HG03280 (cell line): ENCODE results near the gene DNPH1.

Source experiments
- ATAC-seq: cut with Tn5 transposase; IDR thresholded peaks from one replicate; pipeline ENCODE4 v1.9.1; 2021; ENCODE audit warnings: mild to moderate bottlenecking, moderate library complexity; ENCODE audit not compliant: unreplicated experiment

The DNPH1 gene, protein sequence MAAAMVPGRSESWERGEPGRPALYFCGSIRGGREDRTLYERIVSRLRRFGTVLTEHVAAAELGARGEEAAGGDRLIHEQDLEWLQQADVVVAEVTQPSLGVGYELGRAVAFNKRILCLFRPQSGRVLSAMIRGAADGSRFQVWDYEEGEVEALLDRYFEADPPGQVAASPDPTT

DNA sequence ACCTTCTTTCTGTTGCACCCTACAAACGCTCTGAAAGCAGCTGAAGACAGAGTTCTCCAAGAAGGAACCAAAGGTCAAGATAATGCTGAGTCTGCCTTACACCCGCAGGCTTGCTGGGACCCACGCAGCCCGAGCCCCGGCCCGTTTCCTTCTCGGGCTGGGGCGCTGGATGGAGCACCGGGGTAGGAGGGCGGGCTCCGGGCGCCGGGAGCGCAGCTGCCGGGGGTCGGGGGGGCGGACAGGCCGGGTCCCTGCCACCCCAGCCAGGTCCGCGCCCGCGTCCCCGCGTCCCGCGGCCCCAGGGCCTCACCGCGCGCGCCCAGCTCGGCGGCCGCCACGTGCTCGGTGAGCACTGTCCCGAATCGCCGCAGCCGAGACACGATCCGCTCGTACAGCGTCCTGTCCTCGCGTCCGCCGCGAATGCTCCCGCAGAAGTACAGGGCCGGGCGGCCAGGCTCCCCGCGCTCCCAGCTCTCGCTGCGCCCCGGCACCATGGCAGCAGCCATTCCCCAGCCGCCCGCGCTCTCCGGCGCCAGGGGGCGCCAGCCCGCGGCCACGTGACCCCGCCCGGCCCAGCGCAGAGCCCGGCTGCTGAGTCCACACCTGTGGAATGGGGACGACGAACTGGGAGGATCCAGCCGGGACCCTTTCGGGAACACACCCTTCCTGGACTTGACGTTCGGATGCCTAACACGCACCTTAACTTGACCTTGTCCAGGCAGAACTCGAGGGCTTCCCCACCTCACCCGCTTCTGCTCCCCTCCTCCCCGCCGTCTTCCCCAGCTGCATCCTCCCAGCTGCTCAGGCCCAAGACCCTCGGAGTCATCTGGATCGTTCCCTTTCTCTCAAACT is at the start of gene DNPH1:
TSS of gene DNPH1 (minus strand) at position 531 of the 852 bp plus-strand sequence. CDS start at position 506, 25 bp downstream.
- ATAC-seq = peak; percentile 81

DNA sequence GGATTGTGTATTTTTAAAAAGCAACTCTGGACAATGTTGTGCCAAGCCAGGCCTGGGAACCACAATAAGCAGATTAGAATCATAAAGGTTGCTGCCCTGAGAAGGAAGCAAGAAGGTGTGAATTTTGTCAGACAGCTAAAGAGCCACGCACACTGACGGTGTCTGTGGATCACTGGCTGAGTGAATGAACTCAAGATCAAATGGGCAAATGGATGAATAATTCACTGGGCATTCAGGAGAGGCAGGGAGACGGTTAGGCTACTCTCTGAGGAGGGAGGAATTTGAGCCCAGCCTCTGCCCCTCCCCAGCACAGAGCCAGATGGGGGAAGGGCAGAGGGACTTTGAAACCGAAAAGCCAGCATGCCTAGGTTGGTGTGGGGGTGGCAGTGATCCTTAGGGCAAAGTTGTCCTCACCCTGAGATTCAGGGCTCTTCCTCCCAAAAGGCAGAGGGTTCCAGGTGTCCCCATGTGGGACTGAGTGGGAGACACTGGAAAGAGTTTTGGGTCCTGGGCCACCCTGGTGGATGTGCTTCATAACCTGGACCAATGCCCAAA is 49.3 kb upstream of the DNPH1 start:
- ATAC-seq = no peak

DNA sequence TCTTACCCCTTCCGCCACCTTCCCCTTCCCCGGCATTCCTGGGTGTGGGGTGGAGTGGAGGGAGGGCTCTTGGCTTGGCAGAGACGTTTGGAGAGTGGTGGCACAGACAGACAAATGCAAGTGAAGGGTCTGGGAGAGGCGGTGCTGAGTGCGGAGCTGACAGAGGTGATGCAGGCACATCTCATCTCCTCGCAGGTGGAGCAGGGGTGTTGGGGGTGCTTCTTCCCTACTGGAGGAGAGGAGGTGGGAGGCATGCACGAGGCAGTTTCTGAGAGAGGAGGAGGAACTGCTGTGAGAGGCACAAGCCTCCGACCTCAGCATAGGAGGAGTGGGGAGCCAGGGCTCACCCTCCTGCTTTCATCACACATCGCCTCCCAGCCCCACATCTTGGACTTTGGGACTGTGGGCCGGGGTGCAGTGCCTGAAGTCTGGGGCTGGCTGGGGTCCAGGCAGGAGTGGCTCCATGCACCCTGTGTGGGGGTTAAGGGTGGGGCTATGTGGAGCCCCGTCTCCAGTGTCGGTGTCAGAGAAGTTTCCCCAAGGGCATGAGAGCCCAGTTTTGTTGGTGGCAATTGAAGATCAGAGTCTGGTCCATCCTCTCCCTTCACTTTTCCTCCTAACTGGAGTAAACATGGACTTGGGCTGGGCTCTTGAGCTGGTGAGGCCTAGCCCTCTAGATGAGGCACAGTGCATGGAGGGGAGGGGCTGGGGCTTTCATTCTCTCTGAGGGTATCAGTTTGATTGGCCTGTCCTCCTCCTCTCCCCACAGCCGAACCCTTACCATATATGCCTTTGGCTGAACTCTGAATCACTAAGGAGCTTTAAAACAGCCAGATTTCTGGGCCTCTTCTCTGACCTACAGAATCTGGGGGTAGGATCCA is 48.6 kb upstream of the DNPH1 start:
- no peak for ATAC-seq

DNA sequence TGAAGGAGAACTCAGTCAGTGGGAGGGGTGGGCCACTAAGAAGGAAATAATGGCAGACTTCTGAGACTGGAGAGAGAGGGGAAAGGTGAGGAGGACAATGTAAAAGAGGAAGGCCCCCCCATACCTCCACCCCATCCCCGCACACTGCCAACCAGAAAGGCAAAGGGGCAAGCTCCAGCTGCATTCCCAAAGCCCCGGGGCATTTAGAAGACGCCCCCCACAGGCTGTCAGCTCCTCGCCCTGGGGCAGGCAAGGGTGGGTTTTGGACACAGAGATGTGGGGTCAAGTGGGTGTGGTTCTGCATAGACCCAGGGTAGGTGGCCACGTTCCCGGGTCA is 48.0 kb upstream of the DNPH1 start:
- no peak for ATAC-seq

DNA sequence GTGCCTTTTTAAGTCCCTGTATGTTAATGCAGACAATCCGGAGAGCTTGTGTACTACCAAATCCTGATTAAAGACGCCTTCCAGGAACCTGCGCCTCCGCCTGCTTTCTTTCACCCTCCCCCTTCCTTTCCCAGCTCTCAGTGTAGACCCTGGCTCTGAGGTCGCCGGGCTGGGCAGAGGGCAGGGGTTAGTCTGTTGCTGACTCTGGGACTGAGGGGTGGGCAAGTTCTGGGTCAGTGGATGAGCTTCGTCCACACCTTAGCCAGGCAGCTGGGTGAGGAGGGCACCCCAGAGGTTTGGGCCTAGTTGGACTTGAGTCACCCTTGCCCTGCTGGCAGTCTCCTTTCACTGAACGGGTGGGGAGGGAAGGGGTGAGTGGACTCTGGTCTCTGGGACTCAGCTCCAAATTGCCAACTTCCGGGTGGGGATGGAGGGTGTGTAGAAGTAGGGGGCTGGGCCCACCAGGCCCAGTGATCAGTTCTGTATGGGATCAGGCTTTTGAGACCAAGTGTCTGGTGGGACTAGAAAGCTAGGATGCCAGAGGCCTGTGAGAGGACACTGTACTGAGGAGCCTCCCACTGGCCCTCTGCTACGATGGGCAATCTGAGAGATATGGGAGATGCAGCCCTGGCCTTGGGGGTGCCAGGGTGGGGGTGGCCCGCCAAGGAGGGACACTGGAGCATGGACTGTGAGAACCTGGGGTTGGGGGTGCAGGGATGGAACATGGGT is 47.5 kb upstream of the DNPH1 start:
- no peak for ATAC-seq

DNA sequence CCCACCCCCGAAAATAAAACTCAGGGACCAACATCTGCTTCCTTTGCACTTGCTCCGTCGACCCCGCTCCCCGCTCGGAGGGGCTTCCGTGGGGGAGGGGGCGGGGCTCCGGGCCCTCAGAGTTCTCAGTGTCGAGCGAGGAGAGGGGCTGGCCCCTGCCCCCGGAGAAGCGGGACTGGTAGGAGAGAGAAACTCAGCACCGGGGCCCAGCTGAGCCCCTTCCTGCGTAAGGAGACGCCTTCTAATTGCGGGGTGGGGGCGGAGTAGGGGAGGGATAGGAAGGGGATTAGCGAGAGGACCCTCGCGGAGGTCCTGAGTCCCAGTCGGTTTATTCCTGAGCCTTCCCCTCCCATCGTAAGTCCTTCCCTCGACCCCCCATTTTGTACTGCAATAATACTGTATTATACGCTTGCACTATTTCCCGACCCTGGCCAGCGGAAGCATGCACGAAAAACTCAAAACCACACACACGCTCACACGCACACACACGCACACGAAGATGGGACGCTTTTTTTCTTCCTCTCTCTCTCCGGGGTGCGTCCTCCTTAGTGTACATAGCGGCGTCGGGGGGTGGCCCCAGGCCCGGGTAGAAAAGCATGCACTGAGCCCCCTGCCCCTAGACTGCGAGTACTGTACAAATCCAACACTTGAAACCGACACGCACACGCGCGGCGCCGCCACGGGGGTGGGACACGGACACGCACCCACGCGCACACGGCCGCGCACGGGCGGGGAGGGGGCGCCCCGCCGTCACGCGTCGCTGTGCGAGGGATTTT is 46.7 kb upstream of the DNPH1 start:
- no peak for ATAC-seq

DNA sequence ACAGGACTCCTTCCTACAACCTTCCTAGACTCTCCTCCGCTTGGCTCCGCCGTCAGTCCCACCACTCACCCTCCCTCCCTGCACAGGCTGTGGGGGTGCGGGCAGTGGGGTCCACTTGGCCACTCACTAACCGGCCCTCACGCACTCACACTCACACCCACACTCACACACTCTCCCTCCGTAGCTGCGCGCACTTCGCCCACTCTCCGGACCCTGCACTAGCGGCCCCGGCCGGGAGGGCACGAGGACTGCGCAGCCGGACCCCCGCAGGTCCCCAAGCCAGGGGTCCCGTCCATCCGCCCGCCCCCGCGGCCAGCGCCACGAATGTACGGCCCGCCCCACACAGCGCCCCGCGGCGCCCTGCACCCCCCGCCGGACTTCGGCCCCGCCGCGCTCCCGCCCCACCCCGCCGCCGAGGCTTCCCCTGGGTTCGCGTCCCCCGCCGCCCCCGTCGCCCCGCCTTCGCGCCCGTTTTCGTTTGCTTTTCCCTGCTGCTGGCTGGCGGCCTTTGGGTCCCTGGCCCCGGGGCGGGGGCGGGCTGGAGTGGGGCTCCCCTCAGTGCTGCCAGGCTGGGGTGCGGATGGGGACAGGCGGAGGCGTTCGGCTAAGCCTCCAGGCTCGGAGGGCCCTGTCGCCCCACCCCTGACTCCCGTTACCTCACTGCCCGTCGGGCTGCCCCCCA is 45.8 kb upstream of the DNPH1 start:
- ATAC-seq = no peak

DNA sequence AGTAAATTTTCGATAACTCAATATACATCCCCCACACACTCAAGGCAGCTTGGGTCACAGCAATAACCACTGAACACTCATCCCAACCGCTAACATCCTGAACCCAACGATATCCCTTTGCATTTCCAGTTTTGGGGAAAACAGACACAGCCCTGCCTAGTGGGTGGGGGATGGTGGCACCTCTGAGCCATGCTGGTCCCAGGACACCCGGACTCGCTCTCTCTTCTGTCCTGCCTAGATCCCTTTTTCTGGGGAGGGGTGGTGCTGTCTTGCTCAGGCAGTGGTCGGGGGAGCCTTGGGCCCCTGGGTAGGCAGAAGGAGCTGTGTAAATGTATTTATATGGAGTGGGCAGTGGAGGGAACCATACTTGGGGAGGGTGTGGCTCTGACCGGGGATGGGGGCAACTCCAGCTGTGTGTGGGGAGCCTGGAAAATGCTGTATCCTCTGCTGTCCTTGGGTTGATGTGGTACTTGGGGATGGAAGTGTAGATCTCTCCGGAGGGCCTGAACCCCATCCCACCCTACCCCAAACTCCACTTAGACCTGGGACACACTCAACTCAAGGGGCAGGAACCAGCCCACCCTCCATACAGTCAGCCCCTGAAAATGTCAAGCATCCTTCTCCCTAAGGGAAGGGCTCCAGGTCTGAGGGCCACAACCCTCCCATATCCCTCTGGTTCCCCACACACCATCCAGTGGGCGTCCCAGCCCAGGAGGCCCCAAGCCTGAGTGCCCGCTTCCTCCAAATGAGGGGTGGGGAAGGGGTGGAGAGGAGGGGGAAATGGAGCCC is 45.0 kb upstream of the DNPH1 start:
- no peak for ATAC-seq

DNA sequence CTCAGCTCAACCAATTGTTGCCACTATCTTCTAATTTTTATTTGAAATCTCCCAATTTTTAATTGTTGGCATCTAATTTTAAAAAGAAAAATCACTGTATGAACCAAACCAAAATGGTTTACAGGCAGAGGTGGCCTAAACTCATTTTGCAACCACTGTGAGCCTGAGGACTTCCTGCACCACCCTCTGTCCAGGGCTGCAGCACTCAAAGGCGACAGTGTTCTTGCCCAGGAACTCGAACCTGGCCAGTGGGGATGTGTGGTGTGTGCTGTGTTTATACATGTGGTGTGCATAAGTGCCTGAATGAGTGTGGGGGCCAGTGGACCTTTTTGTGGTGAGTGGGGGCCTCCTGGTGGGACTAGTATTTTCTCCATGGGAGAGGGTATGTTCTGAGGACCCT is 44.4 kb upstream of the DNPH1 start:
- ATAC-seq = no peak

DNA sequence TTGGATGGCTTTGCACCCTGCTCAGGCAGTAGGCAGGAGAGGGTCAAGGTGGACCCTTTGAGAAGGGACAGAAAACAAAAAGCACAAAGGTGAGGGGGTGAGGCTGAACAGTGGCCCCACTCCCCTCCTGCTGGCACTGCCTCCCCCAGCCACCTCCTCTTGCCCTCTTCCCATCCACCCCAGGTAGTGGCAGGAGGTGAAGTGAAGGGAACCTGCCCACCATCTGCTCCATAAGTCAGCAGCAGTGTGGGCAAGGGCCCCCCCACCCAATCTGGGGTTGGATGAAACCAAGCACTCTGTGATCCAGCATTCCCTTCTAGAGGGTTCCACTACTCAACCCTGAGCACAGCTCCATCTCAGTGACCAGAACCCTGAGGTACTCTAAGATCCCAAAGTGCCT is 42.7 kb upstream of the DNPH1 start:
- no peak for ATAC-seq

DNA sequence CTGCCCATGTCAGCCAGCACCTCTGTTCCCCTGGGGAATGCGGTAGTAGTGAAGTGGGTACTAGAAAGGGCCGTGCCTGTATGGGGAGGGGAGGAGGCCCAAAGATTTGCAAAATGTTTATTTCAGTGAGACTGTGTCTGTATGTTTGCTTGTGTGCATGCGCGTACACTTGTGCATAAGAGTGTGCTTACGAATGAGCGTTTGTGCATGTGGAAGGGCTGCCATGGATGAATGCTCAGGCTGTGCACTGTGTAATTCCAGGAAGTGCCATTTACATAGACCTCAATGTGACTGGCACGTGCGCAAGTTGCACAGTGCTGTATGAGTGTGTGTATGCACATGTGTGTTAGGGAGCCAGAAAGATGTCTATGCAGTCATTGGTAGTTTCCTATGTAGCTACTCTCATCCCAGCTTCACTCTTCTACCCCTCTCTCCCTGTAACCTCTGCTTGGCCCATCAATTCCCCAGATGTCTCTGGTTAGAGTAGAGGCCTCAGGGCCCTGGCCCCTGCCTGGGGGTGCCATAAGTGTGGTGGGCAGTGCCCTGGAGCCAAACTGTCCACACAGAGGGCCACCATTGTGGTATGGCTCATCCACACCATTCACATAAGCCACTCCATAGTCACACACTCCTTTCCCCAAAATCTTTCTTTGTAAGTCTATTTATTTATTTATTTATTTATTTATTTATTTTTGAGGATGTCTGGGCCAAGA is 42.0 kb upstream of the DNPH1 start:
- ATAC-seq = no peak

DNA sequence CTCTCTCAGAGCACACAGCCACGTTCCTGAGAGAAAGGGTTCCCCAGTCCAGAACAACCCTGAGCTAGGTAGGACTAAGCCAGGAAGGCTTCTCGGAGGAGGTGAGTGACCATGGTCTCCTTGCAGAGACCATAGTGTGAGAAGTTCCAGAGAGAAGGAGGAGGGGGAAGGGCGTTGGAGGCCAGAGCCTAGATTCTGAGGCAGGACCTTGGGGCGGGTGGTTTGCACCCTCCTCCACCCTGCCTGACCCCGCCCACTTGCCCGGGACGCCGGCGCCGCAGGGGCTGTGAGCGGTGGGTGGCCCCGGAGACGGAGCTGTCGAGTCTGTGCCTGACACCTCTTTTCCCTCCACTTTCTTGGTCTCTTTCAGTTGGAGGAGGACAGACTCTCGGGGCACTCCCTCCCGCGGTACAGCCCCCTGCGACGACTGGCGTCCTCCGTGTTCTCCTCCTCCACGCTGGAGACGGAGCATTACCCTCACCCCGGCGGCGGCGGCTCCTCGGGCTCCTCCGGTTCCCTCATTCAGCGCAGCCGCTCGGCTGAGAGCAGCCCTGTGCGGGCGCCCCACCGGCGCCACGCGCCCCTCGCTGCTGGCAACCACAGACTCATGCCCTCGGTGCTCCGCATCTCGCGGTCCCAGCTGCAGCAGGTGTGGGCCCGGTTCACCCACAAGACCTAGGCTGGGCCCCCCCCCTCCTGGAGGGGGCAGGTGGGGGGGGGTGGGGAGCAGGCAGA is 40.2 kb upstream of the DNPH1 start:
- no peak for ATAC-seq

DNA sequence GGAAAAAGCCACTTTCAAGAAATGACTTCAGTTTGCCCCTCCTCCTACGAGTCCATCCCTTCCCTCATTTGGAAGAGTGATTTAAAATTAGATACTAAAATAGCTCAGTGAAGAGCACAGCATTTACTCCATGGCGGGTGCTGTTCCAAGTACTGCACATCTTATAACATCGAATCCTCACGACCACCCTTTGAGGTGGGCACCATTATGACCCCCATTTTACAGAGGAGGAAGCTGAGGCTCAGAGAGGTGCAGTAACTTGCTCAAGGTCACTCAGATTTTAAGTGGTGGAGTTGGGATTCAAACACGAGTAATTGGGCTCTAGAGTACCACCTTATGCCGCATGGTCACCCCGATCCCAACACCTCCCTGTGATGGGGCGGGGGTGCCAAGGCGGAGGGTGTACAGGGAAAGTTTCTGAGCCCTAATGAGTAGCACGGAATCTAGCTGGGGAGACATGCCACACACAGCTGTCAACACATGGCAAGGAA is 39.5 kb upstream of the DNPH1 start:
- no peak for ATAC-seq

DNA sequence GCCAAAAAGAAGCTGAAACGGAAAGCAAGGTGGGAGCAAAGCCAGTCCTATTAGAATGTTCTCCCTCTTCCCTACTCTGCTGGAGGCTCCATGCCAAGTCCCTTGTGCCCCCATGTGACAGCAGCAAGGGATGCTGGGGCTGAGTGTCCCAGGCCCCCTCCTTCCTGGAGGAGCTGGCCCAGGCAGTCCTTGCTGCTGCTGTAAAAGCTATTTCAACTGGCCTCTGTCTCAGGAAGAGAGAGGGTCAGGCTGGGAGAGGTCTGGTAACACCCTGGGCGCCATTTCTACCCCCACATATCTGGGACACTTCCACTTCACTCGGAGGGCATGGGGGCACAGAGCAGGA is 39.0 kb upstream of the DNPH1 start:
- no peak for ATAC-seq

DNA sequence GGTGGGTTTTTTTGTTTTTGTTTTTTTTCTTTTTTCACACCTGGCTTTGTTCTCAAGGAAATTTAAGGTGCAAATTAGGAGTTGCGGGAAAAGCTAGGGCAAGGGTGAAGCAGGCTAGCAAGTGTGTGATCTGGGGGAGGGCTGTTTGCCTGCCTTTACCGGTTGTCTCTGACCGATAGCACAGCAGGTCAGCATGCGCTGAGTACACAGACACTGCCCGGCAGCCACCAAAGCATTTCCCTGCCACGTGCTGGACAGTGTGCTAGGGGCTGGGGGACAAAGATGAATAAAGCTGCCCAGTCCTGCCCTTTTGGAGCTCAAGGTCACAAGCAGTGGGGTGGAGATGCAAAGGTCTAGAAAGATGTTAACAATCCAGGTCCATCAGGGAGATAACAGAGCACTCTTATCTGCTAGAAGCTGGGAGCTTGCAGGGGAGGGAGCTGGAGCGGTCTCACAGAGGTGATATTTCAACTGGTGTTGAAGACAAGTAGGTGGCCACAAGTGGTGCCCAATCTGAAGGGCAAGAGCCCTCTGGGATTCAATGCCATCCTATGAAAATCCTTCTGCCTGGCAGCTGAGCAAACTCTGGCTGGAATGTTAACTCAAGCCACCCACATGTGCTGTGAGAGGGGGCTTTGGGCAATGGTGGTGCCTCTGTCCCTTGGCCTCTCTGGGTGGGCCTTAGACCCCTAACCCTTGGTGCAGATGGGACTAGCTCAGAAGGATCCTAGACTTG is 38.5 kb upstream of the DNPH1 start:
- no peak for ATAC-seq

DNA sequence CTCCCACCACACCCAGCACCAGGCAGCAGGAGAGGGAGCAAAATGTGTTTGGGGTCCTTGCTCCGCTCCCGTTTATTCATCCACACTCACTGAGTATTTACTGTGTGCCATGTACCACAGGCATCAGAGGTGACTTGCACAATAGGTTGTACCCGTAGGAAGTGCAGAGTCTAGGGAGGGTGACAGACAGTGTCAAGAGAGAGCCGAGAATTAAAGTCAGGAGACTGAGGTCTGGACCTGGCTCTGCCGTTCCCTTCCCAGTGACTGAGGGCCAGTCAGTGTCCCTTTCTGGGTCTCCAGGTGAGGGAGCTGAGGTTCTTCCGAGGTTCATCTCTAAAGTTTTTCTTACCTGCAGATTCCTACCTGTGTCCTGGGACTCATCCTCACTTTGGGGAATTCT is 36.3 kb upstream of the DNPH1 start:
- ATAC-seq = no peak
